Muscle layer of duodenum (tissue), 2 donors: Measurements from ENCODE around the gene FAM181B.

Experiments
- H3K27ac ChIP-seq: one replicate; pipeline ENCODE4 v1.7.0; 2013; ENCODE audit warnings: mild to moderate bottlenecking, low read length
- H3K27me3 ChIP-seq: one replicate; pipeline ENCODE4 v1.7.0; 2013; ENCODE audit warnings: low read depth, mild to moderate bottlenecking, control low read depth, low read length
- H3K36me3 ChIP-seq, 2 donors: one replicate each; pipeline ENCODE4 v1.7.0; 2013; ENCODE audit warnings: low read length in 2 of 2, control low read depth in 1 of 2, mild to moderate bottlenecking in 1 of 2; ENCODE audit not compliant: insufficient read depth in 2 of 2, control insufficient read depth in 1 of 2
- H3K4me1 ChIP-seq, 2 donors: one replicate each; pipeline ENCODE4 v1.7.0; 2013; ENCODE audit warnings: low read length in 2 of 2, mild to moderate bottlenecking in 2 of 2, control low read depth in 1 of 2, moderate library complexity in 1 of 2; ENCODE audit not compliant: insufficient read depth in 2 of 2, control insufficient read depth in 1 of 2
- H3K4me3 ChIP-seq, 2 donors: one replicate each; pipeline ENCODE4 v1.7.0; 2013; ENCODE audit warnings: low read length in 2 of 2, low read depth in 1 of 2, mild to moderate bottlenecking in 1 of 2
- H3K9me3 ChIP-seq, 2 donors: one replicate each; pipeline ENCODE4 v1.7.0; 2013; ENCODE audit warnings: low read length in 2 of 2, control low read depth in 1 of 2, mild to moderate bottlenecking in 1 of 2; ENCODE audit not compliant: control insufficient read depth in 1 of 2
- donor health status: healthy.

FAM181B gene

GRCh38 chr11:82757660-82758357 is 24.1 kb upstream of the FAM181B start:
- Histone ChIP-seq H3K4me3 (no peak overlapping the region), H3K27ac (no peak overlapping the region)

GRCh38 chr11:82756765-82757639 is 23.3 kb upstream of the FAM181B start:
- Histone ChIP-seq H3K27me3 (no peaks in the 10 kb centered on the region), H3K36me3 (no peaks in the 10 kb centered on the region), H3K4me1 (no peaks in the 10 kb centered on the region), H3K4me3 (no peak overlapping the region), H3K9me3 (no peaks in the 10 kb centered on the region), H3K27ac (no peak overlapping the region)

More at GRCh38 chr11:82757660-82758357, 24.1 kb upstream of the FAM181B start:
- no peaks in the 10 kb centered on the region for H3K27me3 ChIP-seq
- H3K4me1 ChIP-seq, result no peaks in the 10 kb centered on the region
- H3K36me3 ChIP-seq, result no peaks in the 10 kb centered on the region
- no peaks in the 10 kb centered on the region for H3K9me3 ChIP-seq

- Histone ChIP-seq H3K27me3 (no peaks in the 10 kb centered on the region), H3K27ac (no peak overlapping the region), H3K4me3 (no peak overlapping the region), H3K36me3 (no peaks in the 10 kb centered on the region), H3K9me3 (no peaks in the 10 kb centered on the region), H3K4me1 (no peaks in the 10 kb centered on the region)
Observed at GRCh38 chr11:82754410-82754809, 20.7 kb upstream of the FAM181B start.

- no peaks in the 10 kb centered on the region for H3K9me3 ChIP-seq
- H3K27me3 ChIP-seq, result no peaks in the 10 kb centered on the region
- H3K4me3 ChIP-seq, result no peak overlapping the region
- no peak overlapping the region for H3K27ac ChIP-seq
- no peaks in the 10 kb centered on the region for H3K36me3 ChIP-seq
- H3K4me1 ChIP-seq, result no peaks in the 10 kb centered on the region
Observed at GRCh38 chr11:82753921-82754320, 20.3 kb upstream of the FAM181B start.

- Histone ChIP-seq H3K27ac (no peak overlapping the region), H3K9me3 (no peaks in the 10 kb centered on the region)
Observed at GRCh38 chr11:82752801-82753200, 19.1 kb upstream of the FAM181B start.

GRCh38 chr11:82750643-82751139 is 17.0 kb upstream of the FAM181B start:
- H3K4me3 ChIP-seq, result no peak overlapping the region
- no peaks in the 10 kb centered on the region for H3K27me3 ChIP-seq
- H3K27ac ChIP-seq, result no peak overlapping the region
- no peaks in the 10 kb centered on the region for H3K36me3 ChIP-seq
- no peaks in the 10 kb centered on the region for H3K9me3 ChIP-seq
- H3K4me1 ChIP-seq, result no peaks in the 10 kb centered on the region

More at GRCh38 chr11:82752801-82753200, 19.1 kb upstream of the FAM181B start:
- H3K27me3 ChIP-seq, result no peaks in the 10 kb centered on the region
- no peaks in the 10 kb centered on the region for H3K4me1 ChIP-seq
- no peaks in the 10 kb centered on the region for H3K36me3 ChIP-seq
- H3K4me3 ChIP-seq, result no peak overlapping the region

- no peak overlapping the region for H3K27ac ChIP-seq
- no peaks in the 10 kb centered on the region for H3K36me3 ChIP-seq
- no peaks in the 10 kb centered on the region for H3K27me3 ChIP-seq
- no peaks in the 10 kb centered on the region for H3K4me1 ChIP-seq
- H3K4me3 ChIP-seq, result no peak overlapping the region
- no peaks in the 10 kb centered on the region for H3K9me3 ChIP-seq
Observed at GRCh38 chr11:82747471-82747870, 13.8 kb upstream of the FAM181B start.

GRCh38 chr11:82738091-82738490 is 4.4 kb upstream of the FAM181B start:
- H3K27me3 ChIP-seq, result peaks cover 5% of the 10 kb centered on the region
- no peak overlapping the region for H3K27ac ChIP-seq
- no peak overlapping the region for H3K4me3 ChIP-seq
- no peaks in the 10 kb centered on the region for H3K9me3 ChIP-seq
- H3K36me3 ChIP-seq, result no peaks in the 10 kb centered on the region
- no peaks in the 10 kb centered on the region for H3K4me1 ChIP-seq

GRCh38 chr11:82734120-82734479 is 436 bp upstream of the FAM181B start:
- no peak overlapping the region for H3K27ac ChIP-seq
- H3K4me1 ChIP-seq, result peaks cover 0 to 8% of the 10 kb centered on the region in 2 donors
- peaks cover 17% of the 10 kb centered on the region for H3K27me3 ChIP-seq
- peak overlapping the region; percentile 51 to 72 for H3K4me3 ChIP-seq
- H3K9me3 ChIP-seq, result no peaks in the 10 kb centered on the region
- no peaks in the 10 kb centered on the region for H3K36me3 ChIP-seq

- no peaks in the 10 kb centered on the region for H3K9me3 ChIP-seq
- peaks cover 0 to 8% of the 10 kb centered on the region in 2 donors for H3K4me1 ChIP-seq
- no peaks in the 10 kb centered on the region for H3K36me3 ChIP-seq
- H3K27ac ChIP-seq, result no peak overlapping the region
- peak overlapping the region in 1 of 2 donors; percentile 72 for H3K4me3 ChIP-seq
- peaks cover 17% of the 10 kb centered on the region for H3K27me3 ChIP-seq
Observed at GRCh38 chr11:82732734-82733443, 775 bp downstream of the FAM181B start.

- Histone ChIP-seq H3K27me3 (peaks cover 17% of the 10 kb centered on the region), H3K4me3 (peak overlapping the region in 1 of 2 donors; percentile 72), H3K36me3 (no peaks in the 10 kb centered on the region), H3K9me3 (no peaks in the 10 kb centered on the region), H3K27ac (no peak overlapping the region), H3K4me1 (peaks cover 0 to 8% of the 10 kb centered on the region in 2 donors)
Observed at GRCh38 chr11:82732348-82732733, 1.3 kb downstream of the FAM181B start.
